ENCODE data around the gene CDH1. TPM values are rescaled to one million over a fixed set of nuclear protein-coding genes. Genes with fewer than 3 reads are reported as not detected.

Gene CDH1
- total RNA-seq, 1 donor from 2014 or later, result 0.13 TPM

GRCh38 chr16:68884401-68884800 is 147.3 kb downstream of the CDH1 start:
- no peak for DNase-seq (ENCODE audit: low spot score)
- intact Hi-C loops (cut with DNase I), result no loop called here

Other genes starting within 250 kb of the CDH1 start
- 16.0 TPM for gene ZFP90, start 198.0 kb upstream of the CDH1 start, total RNA-seq
- gene CDH3, start 92.0 kb upstream of the CDH1 start, total RNA-seq, result not detected
- 10.5 TPM for gene TANGO6, start 106.2 kb downstream of the CDH1 start, total RNA-seq

Measured in cardiac septum (tissue), 1 donor.